Smooth muscle cell (in vitro differentiated cells): ENCODE measurements around the gene GLYATL3. TPM values are rescaled to one million over a fixed set of nuclear protein-coding genes. Genes with fewer than 3 reads are reported as not detected.

Source experiments
- DNase-seq: peaks from one replicate; lab custom pipeline; 2025; ENCODE audit not compliant: unreplicated experiment; lab: John Stamatoyannopoulos, UW
- H2AFZ ChIP-seq: fragments of 200-600 bp; sonication (generic); 2 replicates; pipeline ENCODE4 v1.6.0; 2016; ENCODE audit warnings: antibody characterized with exemption, low read depth, mild to moderate bottlenecking
- H3F3A ChIP-seq: fragments of 200-600 bp; sonication (generic); 2 replicates; pipeline ENCODE4 v1.6.0; 2017; ENCODE audit warnings: antibody characterized with exemption, low read depth
- H3K27ac ChIP-seq: fragments of 200-600 bp; sonication (generic); 2 replicates; pipeline ENCODE4 v1.5.1; 2016; ENCODE audit warnings: low read depth, mild to moderate bottlenecking
- H3K27me3 ChIP-seq: fragments of 200-600 bp; sonication (generic); 2 replicates; pipeline ENCODE4 v1.6.1; 2016; ENCODE audit warnings: low read depth, mild to moderate bottlenecking
- H3K36me3 ChIP-seq: fragments of 200-600 bp; sonication (generic); 2 replicates; pipeline ENCODE4 v1.5.1; 2016; ENCODE audit warnings: low read depth
- H3K4me1 ChIP-seq: fragments of 200-600 bp; sonication (generic); 2 replicates; pipeline ENCODE4 v1.5.1; 2016; ENCODE audit warnings: low read depth
- H3K4me2 ChIP-seq: fragments of 200-600 bp; sonication (generic); 2 replicates; pipeline ENCODE4 v1.6.0; 2016; ENCODE audit warnings: mild to moderate bottlenecking
- H3K4me3 ChIP-seq: fragments of 200-600 bp; sonication (generic); 2 replicates; pipeline ENCODE4 v1.5.1; 2016; ENCODE audit warnings: mild to moderate bottlenecking
- H3K79me2 ChIP-seq: fragments of 200-600 bp; sonication (generic); 2 replicates; pipeline ENCODE4 v1.6.0; 2016; ENCODE audit warnings: low read depth, mild to moderate bottlenecking
- H3K9ac ChIP-seq: fragments of 200-600 bp; sonication (generic); 2 replicates; pipeline ENCODE4 v1.6.0; 2016; ENCODE audit warnings: low read depth
- H3K9me3 ChIP-seq: fragments of 200-600 bp; sonication (generic); replicated peaks from 2 replicates; pipeline ENCODE4 v1.5.1; 2016; ENCODE audit warnings: low read depth
- H4K20me1 ChIP-seq: fragments of 200-600 bp; sonication (generic); 2 replicates; pipeline ENCODE4 v1.6.0; 2016; ENCODE audit warnings: low read depth
- WGBS: methylation state at CpG from one replicate; pipeline ENCODE4 v1.1.7; 2016; ENCODE audit warnings: low lambda C conversion rate; 5-methylcytosine and 5-hydroxymethylcytosine counted together
- polyA plus RNA-seq: library from polyadenylated mRNA; unstranded; fragments of >200 nt; fragmentation: Nextera tagmentation; extraction: Ambion mirVana; gene quantifications from 2 replicates; pipeline ENCODE4 v1.2.1, GENCODE V29; 2016
- total RNA-seq: library from RNA; depleted of rRNA; stranded (reverse); fragments of >200 nt; gene quantifications from 2 replicates; pipeline ENCODE4 v1.2.3, GENCODE V29; 2014
- TF ChIP-seq, protein P1 (sequence below): fragments of 200-600 bp; sonication (generic); IDR thresholded peaks from 2 replicates; pipeline ENCODE4 v1.5.1; 2017; ENCODE audit warnings: borderline replicate concordance, mild to moderate bottlenecking, antibody characterized with exemption; ENCODE audit not compliant: insufficient read depth, poor library complexity, severe bottlenecking

GLYATL3 gene
- total and polyA plus RNA-seq, 2 experiments from 2014 or later: not detected

DNA sequence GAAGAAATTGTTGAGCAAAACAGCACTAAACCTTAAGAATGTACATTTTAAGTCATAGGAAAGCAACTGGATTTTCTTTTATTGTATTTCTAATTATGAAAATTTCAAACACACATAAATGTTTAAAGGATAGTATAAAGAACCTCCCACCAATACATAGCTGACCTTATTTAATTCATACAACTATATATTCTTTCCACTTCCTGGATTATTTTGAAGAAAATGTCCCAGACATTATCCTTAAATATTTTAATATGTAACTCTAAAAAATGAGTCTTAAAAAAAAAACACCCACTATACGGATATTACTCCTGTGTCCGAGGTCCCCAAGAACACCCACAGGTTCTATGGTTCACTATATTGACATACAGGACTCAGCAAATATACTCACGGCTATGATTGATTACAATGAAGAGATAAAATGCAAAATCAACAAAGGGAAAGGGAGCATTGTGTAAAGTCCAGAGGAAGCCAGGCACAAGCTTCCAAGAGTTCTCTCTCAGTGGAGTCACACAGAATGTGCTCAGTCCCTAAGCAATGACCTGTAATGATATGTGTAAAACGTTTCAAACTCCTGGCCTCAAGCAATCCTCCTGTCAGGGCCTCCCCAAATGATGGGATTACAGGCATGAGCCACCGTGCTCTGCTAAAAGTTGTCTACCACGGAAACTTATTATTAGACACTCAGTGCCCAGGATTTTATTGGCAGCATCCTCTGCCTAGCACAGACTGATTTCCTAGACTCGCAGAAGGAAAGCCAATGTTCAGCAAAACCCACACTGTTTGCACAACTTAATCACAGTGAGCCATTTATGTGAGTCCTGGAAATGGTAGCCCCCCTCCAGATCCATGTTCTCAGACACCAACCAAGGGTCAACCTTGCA is 23.2 kb downstream of the GLYATL3 start:
- 78% methylated on average over 7 of the region's 7 CpGs for WGBS
- no peak overlapping the region for H3K4me2 ChIP-seq
- no peak overlapping the region for H2AFZ ChIP-seq
- H3K27me3 ChIP-seq: no peaks in the 10 kb centered on the region
- H3K9ac ChIP-seq: no peak overlapping the region
- H3K9me3 ChIP-seq: no peaks in the 10 kb centered on the region
- H3K27ac ChIP-seq: no peak overlapping the region
- H4K20me1 ChIP-seq: no peaks in the 10 kb centered on the region
- no peaks in the 10 kb centered on the region for H3K79me2 ChIP-seq
- no peak overlapping the region for H3K4me3 ChIP-seq
- no peaks in the 10 kb centered on the region for H3F3A ChIP-seq
- H3K36me3 ChIP-seq: no peaks in the 10 kb centered on the region
- no peak for DNase-seq
- no peaks in the 10 kb centered on the region for H3K4me1 ChIP-seq
- TF ChIP-seq, protein P1, sequence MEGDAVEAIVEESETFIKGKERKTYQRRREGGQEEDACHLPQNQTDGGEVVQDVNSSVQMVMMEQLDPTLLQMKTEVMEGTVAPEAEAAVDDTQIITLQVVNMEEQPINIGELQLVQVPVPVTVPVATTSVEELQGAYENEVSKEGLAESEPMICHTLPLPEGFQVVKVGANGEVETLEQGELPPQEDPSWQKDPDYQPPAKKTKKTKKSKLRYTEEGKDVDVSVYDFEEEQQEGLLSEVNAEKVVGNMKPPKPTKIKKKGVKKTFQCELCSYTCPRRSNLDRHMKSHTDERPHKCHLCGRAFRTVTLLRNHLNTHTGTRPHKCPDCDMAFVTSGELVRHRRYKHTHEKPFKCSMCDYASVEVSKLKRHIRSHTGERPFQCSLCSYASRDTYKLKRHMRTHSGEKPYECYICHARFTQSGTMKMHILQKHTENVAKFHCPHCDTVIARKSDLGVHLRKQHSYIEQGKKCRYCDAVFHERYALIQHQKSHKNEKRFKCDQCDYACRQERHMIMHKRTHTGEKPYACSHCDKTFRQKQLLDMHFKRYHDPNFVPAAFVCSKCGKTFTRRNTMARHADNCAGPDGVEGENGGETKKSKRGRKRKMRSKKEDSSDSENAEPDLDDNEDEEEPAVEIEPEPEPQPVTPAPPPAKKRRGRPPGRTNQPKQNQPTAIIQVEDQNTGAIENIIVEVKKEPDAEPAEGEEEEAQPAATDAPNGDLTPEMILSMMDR: no peak

DNA sequence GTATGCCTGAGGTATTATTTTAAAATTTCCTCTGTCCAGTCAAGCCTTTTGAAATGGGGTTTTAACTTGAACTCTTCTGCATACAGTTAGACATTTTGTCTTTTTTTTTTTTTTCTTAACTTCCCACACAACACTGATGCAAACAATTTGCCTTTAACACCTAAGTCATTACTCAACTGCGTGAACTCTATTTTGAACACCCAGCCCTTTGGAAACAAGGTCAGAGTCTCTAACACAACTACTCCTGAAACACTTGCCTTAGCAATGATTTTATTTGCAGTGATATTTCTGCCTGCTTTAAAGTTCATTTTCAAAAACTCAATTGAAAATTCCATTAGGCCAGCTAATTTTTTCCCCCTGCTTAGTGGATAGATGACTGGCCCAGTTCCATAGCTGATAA is 24.2 kb downstream of the GLYATL3 start:
- Histone ChIP-seq H2AFZ (no peak overlapping the region), H3K9me3 (no peaks in the 10 kb centered on the region), H3K4me2 (no peak overlapping the region), H3K4me1 (no peaks in the 10 kb centered on the region), H3F3A (no peaks in the 10 kb centered on the region), H3K4me3 (no peak overlapping the region), H3K9ac (no peak overlapping the region), H3K27me3 (no peaks in the 10 kb centered on the region), H4K20me1 (no peaks in the 10 kb centered on the region), H3K27ac (no peak overlapping the region), H3K36me3 (no peaks in the 10 kb centered on the region), H3K79me2 (no peaks in the 10 kb centered on the region)
- WGBS: 96% methylated on average over 1 of the region's 1 CpG
- no peak for DNase-seq
- TF ChIP-seq, protein P1: no peak

DNA sequence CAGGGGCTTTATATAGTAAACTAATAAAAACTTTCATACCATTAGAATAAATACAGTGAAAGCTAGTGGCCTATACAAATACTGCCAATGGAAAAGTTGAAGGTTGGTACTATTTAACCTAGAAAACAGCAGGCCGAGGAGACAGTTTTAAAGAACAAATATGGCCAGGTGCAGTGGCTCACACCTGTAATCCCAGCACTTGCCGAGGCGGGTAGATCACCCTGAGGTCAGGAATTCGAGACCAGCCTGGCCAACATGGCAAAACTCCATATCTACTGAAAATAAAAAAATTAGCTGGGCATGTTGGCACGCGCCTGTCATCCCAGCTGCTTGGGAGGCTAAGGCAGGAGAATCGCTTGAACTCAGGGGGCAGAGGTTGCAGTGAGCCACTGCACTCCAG is 24.8 kb downstream of the GLYATL3 start:
- TF ChIP-seq, protein P1: no peak
- 93% methylated on average over 7 of the region's 7 CpGs for WGBS

DNA sequence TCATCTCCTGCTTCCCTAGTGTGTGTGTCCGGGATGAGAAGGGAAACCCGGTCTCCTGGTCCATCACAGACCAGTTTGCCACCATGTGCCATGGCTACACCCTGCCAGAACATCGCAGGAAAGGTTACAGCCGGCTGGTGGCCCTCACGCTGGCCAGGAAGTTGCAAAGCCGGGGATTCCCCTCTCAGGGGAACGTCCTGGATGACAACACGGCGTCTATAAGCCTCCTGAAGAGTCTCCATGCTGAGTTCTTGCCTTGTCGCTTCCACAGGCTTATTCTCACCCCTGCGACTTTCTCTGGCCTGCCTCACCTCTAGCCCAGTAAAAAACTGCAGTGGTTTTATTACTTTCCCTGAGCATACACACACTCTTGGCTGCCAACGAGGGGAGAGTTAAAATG is 26.9 kb downstream of the GLYATL3 start:
- no peaks in the 10 kb centered on the region for H3K9me3 ChIP-seq
- TF ChIP-seq, protein P1: no peak
- 84% methylated on average over 12 of the region's 12 CpGs for WGBS
- no peak for DNase-seq
- H2AFZ ChIP-seq: no peak overlapping the region
- H3K9ac ChIP-seq: no peak overlapping the region
- no peaks in the 10 kb centered on the region for H3K79me2 ChIP-seq
- no peaks in the 10 kb centered on the region for H3K27me3 ChIP-seq
- H3K36me3 ChIP-seq: no peaks in the 10 kb centered on the region
- no peaks in the 10 kb centered on the region for H4K20me1 ChIP-seq
- no peak overlapping the region for H3K4me3 ChIP-seq
- no peak overlapping the region for H3K4me2 ChIP-seq
- H3K4me1 ChIP-seq: no peaks in the 10 kb centered on the region
- no peak overlapping the region for H3K27ac ChIP-seq
- no peaks in the 10 kb centered on the region for H3F3A ChIP-seq

More for the DNA sequence above, 24.8 kb downstream of the GLYATL3 start:
- Histone ChIP-seq H2AFZ (no peak overlapping the region), H3K4me1 (no peaks in the 10 kb centered on the region), H3K4me3 (no peak overlapping the region), H3K9ac (no peak overlapping the region), H3K27me3 (no peaks in the 10 kb centered on the region), H3F3A (no peaks in the 10 kb centered on the region), H3K79me2 (no peaks in the 10 kb centered on the region), H4K20me1 (no peaks in the 10 kb centered on the region), H3K36me3 (no peaks in the 10 kb centered on the region), H3K9me3 (no peaks in the 10 kb centered on the region), H3K27ac (no peak overlapping the region), H3K4me2 (no peak overlapping the region)
- no peak for DNase-seq
